ENCODE measurements around the gene DPYD. TPM values are rescaled to one million over a fixed set of nuclear protein-coding genes. Genes with fewer than 3 reads are reported as not detected.
"Not testable (repeated sequence)": the region's sequence is repeated elsewhere in the genome, so short reads cannot be mapped to it uniquely, and the experiment has no call there.

DPYD gene
- total RNA-seq, 1 donor from 2014 or later, result 45.7 TPM

DNA sequence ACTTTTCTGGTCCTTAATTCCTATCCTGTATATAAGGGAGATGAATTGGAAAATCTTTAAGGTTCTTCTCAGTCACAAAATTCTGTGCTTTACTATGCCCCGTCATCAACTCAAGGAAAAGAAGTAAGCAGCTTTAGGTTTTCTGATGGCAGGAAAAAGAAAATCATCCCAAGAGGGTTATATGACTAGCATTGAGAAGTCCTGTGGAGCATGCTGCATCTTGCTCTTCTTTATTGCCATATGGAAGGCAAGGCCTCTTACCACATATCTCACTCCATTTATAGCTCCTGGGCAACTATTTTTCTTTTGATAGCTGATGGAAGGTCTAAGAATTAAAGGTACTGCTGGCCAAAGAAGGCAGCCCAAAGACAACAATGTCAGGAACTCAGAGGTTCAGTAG is 552.5 kb downstream of the DPYD start:
- DNase-seq (ENCODE audit: low spot score), result no peak
- intact Hi-C loops (cut with DNase I), result no loop called here

DNA sequence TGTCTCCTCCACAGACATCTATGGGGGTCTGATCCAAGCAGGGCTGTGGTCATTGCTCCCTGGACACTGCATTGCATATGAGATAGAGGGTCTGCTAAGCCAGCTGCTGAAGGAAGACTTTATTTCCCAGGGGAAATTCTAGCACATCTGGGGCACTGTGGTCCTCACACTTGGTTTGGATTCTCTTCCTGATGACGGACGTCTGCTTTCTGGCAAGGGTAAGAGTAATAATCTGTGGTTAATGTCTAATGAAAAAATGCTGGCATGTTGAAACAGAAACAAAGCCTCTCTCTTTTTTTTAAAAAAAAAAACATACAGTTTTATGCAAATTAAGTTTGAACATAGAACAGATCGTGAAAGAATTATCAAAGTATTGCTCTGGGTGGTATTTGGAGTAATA is 553.9 kb downstream of the DPYD start:
- DNase-seq (ENCODE audit: low spot score) (no peak), ATAC-seq (no peak)
- intact Hi-C loops (cut with DNase I), result no loop called here

More for the DNA sequence above, 552.5 kb downstream of the DPYD start:
- ATAC-seq, result no peak

DNA sequence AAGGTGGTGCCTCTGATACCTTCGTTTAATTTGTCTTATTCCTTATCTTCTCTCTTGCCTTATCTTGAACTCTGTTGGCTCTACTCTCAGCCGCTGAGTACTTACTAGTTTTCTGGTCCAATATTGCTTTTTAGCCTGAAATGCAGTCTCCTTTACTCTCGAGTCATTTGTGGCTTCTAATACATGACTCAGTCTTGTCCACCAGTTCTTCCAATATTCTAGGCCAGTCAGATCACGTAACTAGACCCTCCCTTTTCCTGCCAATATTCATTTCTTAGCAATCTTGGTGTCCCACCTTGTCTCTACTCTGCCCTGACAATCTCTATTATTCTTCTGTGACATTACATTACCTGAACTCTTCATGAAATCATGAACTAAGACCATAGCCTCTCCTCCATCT is 555.8 kb downstream of the DPYD start:
- ATAC-seq (no peak), DNase-seq (ENCODE audit: low spot score) (no peak)
- intact Hi-C loops (cut with DNase I), result no loop called here

DNA sequence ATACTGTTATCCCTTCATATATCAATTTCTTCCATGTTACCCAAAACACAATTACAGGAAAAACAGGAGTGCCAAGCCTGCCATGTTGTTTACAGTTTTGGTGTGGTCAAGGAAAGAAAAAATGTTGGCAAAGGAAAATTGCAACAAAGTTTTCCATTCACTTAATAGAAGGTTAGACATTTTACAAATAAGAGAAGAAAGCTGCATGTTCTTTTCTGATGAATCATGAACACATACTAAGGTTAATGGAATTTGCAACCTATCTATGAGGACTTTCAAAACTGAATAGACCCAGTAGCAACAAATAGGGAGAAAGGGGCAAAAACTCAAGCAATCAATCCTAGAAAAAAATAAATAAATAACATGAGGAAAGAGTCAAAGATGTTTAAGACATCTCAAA is 556.7 kb downstream of the DPYD start:
- DNase-seq (ENCODE audit: low spot score), result no peak
- intact Hi-C loops (cut with DNase I), result no loop called here

GRCh38 chr1:97356309-97356708 is 564.5 kb downstream of the DPYD start:
- intact Hi-C loops (cut with DNase I), result no loop called here
- no peak for ATAC-seq
- no peak for DNase-seq (ENCODE audit: low spot score)

More for the DNA sequence above, 556.7 kb downstream of the DPYD start:
- ATAC-seq, result no peak

- DNase-seq (ENCODE audit: low spot score) (no peak), ATAC-seq (no peak)
- intact Hi-C loops (cut with DNase I), result no loop called here
These were observed 567.9 kb downstream of the DPYD start for GRCh38 chr1:97352936-97353382.

- intact Hi-C loops (cut with DNase I), result no loop called here
- ATAC-seq (no peak), DNase-seq (ENCODE audit: low spot score) (no peak)
These were observed 569.0 kb downstream of the DPYD start for GRCh38 chr1:97351846-97352245.

GRCh38 chr1:97350662-97351061 is 570.2 kb downstream of the DPYD start:
- ATAC-seq (no peak), DNase-seq (ENCODE audit: low spot score) (no peak)
- intact Hi-C loops (cut with DNase I), result no loop called here

DNA sequence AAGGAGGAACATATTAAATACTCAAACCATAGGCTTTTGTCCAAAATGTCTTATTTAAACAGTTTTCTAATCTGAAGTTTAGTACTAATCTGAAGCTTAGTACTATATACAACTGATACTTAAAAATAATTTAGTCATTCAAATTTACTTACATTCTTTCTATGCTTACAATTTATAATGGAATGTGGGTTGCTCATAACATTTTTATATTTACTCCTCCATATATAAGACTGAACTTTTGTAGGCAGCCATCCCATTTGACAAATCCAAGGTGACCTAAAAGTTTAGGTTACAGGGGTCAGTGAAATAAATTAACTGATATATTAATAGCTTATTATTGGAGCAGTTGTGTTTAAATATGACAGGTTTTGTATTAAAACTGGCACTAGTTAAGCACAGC is 570.6 kb downstream of the DPYD start:
- DNase-seq (ENCODE audit: low spot score) (no peak), ATAC-seq (no peak)
- intact Hi-C loops (cut with DNase I), result no loop called here

DNA sequence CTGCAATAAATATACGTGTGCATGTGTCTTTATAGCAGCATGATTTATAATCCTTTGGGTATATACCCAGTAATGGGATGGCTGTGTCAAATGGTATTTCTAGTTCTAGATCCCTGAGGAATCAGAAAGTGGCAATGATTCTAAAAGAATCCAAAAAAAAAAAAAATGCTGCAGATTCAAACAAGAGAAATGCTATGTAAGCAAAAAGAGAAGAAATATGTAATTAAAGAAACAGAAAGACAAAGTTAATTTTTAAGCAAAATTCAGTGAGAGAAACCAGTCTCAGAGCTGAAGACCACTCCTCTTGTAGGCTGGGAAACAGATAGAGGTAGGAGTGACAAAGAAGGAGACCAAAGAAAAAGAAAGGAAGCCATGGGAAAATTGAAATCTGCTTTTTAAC is 571.0 kb downstream of the DPYD start:
- not testable (repeated sequence) for DNase-seq (ENCODE audit: low spot score); ATAC-seq

GRCh38 chr1:97348599-97349265 is 572.1 kb downstream of the DPYD start:
- intact Hi-C loops (cut with DNase I), result no loop called here
- DNase-seq (ENCODE audit: low spot score) (no peak), ATAC-seq (no peak)

More for the DNA sequence above, 571.0 kb downstream of the DPYD start:
- intact Hi-C loops (cut with DNase I), result not testable (repeated sequence)

DNA sequence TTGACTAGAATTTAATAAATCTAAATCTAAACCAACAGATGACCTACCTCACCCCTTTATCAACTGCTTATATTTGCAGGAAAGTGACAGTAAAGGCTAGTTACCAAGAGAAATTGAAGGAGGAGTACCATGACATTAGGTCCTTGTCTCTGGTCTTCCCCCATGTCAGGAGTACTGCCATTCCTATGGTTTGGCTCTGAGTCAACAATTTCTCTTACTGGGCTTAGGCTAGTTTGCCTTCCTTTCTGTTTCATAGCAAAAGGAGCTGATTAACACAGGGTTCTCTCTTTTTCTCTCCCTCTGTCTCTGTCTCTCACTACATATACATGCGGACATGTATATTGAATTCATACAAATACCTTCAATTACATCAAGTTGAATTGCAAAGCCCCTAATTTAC is 579.9 kb downstream of the DPYD start:
- no peak for ATAC-seq
- intact Hi-C loops (cut with DNase I), result no loop called here
- no peak for DNase-seq (ENCODE audit: low spot score)

DNA sequence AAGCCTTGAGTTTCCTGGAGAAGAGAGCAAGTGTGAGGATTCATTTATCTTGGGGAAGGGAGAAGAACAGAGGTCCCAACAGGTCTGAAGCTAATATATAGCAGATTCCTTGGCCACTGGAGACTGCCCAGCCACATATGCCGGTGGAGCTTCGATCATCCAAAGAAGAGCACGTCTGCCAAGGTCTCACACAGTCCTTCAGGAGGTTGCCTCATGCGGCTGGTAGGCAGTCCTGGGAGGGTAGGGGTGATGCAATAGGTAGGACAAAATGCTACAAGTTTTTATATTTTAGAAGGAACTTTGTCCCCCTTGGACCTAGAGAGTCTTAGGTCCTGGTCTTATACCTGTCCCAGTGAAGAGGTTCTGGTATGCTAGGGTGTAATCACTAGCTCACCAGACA is 582.5 kb downstream of the DPYD start:
- DNase-seq (ENCODE audit: low spot score), result no peak
- no peak for ATAC-seq
- intact Hi-C loops (cut with DNase I), result no loop called here

- ATAC-seq, result no peak
- intact Hi-C loops (cut with DNase I), result no loop called here
- DNase-seq (ENCODE audit: low spot score), result no peak
These were observed 583.4 kb downstream of the DPYD start for GRCh38 chr1:97337250-97338030.

DNA sequence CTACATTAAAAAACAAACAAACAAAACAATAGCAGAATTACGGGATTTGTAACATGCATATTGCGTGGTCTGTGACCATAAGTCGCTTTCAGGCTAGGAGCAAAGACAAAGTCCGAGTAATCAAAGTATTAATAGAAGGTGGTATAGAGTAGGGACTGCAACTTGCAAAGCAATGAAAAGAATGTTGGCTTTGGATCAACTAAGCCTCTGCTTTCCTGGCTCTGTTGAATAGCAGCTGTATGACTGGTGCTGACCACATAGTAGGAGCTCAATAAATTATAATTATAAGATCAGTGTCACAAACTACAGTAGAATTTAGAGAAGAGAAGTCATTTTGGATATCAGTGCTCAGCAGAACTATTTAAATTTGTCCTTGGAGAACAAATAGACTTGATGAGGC is 586.4 kb downstream of the DPYD start:
- no peak for ATAC-seq
- no peak for DNase-seq (ENCODE audit: low spot score)
- intact Hi-C loops (cut with DNase I), result no loop called here

DNA sequence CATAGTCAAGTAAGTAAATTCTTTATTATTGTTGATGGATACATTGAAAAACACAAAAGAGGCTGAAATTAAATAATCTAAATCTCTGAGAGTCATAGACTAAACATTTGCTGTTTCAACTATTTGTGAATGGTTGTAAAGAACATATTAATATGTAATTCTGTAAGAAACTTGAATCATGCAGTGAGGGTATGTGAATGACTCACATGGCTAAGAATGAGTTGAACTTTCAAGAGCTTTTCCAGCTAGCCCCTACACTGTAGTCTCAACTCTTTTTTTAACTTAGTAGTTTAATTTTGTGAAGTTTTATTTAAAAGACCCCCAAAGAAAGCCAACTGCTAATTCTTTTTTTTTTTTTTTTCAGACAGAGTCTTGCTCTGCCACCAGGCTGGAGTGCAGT is 588.1 kb downstream of the DPYD start:
- DNase-seq (ENCODE audit: low spot score) (no peak), ATAC-seq (no peak)
- intact Hi-C loops (cut with DNase I), result no loop called here

DNA sequence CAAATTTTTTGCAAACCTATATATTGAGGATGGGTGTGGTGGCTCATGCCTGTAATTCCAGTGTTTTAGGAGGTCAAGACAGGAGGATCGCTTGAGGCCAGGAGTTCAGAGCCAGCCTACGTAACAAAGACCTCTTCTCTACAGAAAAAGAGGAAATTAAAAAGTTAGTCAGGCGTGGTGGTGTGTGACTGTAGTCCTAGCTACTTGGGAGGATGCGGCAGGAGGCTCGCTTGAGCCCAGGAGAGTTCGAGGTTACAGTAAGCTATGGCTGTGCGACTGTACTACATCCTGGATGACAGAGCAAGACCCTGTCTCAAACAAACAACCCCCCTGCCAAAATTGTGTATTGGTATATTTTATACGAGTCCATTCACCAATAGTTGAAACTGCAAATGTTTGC is 589.7 kb downstream of the DPYD start:
- intact Hi-C loops (cut with DNase I), result no loop called here
- DNase-seq (ENCODE audit: low spot score), result no peak
- ATAC-seq, result no peak

GRCh38 chr1:97314685-97315084 is 606.1 kb downstream of the DPYD start:
- no peak for ATAC-seq

DNA sequence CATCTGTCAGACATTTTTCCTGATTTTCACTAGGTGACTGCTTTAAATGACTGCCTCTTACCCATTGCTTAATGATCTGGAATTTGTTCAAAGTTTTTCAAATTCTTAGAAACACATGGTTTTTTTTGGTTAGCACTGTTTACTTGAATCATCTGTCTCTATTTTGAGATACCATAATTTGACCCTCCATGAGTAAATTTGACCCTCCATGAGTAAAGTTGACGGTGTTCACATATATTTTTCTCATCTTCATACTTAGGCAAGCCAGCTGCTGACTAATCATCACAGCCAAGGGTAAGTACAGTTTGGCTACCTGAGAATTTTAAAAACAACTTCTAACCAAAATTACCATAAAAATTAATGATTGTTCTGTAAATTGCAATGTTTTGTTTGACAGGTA is 612.7 kb downstream of the DPYD start:
- ATAC-seq (no peak), DNase-seq (ENCODE audit: low spot score) (no peak)
- intact Hi-C loops (cut with DNase I), result no loop called here

More at GRCh38 chr1:97314685-97315084, 606.1 kb downstream of the DPYD start:
- DNase-seq (ENCODE audit: low spot score), result no peak
- intact Hi-C loops (cut with DNase I), result no loop called here

GRCh38 chr1:97307568-97307967 is 613.3 kb downstream of the DPYD start:
- intact Hi-C loops (cut with DNase I), result no loop called here
- ATAC-seq (no peak), DNase-seq (ENCODE audit: low spot score) (no peak)

DNA sequence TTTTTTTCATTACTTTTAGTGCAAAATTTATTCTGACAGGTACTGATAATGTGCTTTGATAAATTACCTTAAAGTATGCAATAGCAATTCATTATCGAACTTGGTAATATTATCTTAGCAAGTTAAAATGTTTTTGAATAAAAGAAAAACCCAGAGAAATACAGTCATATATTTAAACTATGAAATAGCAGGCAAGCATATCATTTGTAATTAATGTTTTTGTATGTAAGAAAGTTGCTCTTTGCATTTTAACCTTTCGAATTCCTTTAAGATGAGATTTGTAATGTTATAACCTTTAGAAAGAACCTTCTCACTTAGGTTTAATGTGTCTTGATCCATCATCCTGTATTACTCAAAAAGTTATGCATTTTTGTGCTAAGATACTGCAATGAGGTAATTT is 613.7 kb downstream of the DPYD start:
- intact Hi-C loops (cut with DNase I), result no loop called here
- ATAC-seq (no peak), DNase-seq (ENCODE audit: low spot score) (no peak)

All from sciatic nerve (tissue), 2 donors.